CD4-positive, alpha-beta T cell treated with Interleukin-6 for 4 hours (primary cell): Measurements from ENCODE around the gene MORN1.

Experiments
- DNase-seq: peaks from one replicate; pipeline ENCODE4 v3.0.0-alpha.2; 2020; ENCODE audit warnings: mixed read lengths

Gene MORN1

GRCh38 chr1:2349806-2350205, 41.5 kb downstream of the MORN1 start:
- DNase-seq = no peak

GRCh38 chr1:2348346-2349325, 42.7 kb downstream of the MORN1 start:
- no peak for DNase-seq

DNA sequence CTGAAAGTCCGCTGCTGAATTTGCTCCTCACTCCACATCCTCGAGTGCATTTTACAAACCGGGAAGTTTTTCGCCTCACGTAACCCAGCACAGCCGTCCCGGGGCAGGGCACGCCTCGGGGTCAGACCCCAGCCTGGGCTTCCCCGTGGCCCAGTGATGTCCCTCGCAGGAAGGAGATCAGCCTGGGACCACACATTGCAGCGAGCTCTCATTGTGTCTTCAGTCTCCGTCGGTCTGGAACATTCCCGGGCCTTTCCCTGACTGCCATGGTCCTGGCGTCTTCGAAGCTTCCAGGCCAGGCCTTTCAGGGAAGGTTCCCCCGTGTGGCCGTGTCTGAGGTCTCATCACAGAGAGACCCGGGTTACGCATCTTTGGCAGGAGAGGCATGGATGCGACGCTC, 43.5 kb downstream of the MORN1 start:
- DNase-seq = no peak

GRCh38 chr1:2347409-2347785, 44.0 kb downstream of the MORN1 start:
- DNase-seq = no peak

DNA sequence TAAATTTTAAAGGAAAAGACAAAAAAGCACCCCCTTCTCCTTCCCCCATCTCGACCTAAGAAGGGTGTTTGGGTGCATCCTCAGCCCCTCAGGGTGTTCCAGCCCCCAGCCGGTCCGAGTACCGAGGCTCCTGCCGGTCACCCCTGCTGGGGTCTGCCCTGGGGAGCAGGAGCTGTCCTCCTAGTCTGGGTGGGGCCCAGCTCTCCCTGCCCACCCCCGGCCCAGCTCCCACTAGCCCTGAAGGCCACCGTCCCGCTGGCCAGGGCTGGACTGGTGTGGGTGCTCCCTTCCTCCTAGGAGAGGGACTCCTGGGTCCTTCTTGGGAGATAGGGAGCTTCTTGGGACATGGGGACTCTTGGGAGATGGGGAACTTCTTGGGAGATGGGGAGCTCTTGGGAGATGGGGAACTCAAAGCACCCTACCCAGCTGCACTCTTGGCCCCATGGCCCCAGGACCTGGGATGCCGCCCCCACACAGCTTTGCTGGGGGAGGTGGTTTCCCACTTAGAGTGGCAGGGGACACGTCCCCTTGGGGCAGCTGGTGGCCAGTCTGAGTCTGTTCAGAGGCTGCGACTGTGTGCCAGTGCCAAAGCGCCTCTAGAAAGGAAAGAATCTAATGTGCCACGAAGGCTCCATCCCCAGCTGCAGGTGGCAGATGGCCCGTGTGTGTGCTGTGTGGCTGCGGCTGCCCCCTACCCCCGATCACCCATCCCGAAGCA, 44.5 kb downstream of the MORN1 start:
- DNase-seq = no peak

- no peak for DNase-seq
These were observed 45.9 kb downstream of the MORN1 start for GRCh38 chr1:2345297-2346075.

DNA sequence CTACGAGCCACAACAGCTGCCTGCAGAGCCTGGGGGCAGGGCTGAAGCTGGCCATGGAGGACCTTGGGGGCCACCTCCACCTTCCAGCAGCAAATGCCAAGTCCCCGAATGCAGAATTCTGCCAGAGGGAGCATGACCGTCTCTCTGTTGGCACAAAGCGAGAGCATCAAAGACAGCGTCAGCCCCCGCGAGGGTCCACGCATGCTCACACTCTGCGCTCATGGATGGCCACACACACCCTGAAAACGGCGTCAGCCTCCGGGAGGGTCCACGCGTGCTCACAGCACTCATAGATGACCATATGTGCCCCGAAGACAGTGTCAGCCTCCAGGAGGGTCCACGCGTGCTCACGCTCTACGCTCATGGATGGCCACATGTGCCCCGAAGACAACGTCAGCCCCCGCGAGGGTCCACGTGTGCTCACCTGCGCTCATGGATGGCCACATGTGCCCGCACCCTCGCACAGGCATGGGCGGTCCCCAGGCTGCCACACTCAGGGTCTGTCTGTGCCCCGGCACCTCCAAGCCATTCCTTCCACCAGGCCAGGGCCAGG, 46.5 kb downstream of the MORN1 start:
- DNase-seq = no peak

DNA sequence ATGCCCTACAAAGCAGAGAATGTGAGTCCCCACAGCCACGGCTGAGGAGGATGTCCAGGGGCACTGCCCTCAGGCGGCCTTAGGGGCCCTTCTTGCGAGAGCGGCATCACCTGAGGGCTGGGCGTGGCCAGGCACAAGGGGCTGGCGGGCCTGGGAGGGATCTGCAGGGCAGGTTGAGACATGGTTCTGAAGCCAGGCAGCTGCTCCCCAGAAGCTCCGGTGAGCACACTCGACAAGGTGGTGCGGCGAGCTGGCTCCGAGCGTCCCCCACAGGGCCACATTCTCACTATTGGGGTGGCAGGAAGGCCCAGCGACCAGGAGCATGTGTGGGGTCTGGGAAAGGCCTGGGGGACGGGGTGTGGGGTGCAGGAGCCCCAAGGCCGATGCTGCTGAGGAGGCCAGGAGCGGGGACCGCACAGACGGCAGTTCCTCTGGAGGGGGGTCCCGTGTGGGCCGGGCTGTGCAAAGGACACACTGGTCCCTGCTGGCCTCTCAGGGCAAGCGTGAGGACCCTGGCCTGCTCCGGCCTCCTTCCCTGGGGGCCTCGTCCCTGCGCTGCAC, 47.2 kb downstream of the MORN1 start:
- no peak for DNase-seq

DNA sequence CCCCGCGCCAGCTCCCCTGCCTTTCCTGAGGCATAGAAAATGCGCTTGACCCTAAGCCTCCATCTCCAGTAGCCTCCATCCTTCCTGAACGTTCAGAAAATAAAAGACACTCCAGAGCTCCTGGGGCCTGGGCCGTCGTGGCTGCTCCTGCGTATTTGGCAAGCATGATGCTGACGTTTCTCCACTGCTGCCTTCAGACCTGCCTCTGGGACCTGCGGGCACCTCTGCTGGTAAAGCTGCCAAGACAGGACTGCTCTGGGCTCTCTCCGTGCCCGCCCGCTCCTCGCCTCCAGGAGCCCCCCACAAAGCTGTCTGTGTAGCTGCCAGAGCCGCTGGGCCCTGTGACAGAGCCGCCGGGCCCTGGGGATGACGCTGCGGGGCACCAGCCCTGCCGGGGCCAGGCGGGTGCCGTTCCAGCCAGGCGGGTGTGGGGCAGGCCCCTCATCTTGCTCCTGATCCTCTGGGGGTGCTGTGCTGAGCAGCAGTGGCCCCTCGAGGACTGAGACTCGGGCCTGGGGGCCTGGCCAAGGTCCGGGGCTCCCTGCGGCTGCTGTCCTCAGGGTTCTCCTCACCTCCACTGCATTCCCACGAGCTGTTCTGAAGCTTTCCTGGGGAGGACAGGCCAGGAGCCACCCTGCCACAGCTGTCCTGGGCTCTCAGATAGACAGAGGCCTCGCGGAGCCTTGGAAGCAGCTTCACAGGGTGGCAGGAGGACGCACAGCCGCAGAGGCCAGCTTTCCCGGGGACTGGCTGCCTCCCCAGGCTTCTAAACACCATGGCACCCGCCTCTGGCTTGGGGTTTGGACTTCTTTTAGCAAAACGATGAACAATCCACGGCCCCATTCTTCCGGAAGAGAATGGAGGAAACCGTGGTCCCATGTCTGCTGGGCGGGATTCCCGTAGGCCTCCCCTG, 48.1 kb downstream of the MORN1 start:
- DNase-seq = no peak

DNA sequence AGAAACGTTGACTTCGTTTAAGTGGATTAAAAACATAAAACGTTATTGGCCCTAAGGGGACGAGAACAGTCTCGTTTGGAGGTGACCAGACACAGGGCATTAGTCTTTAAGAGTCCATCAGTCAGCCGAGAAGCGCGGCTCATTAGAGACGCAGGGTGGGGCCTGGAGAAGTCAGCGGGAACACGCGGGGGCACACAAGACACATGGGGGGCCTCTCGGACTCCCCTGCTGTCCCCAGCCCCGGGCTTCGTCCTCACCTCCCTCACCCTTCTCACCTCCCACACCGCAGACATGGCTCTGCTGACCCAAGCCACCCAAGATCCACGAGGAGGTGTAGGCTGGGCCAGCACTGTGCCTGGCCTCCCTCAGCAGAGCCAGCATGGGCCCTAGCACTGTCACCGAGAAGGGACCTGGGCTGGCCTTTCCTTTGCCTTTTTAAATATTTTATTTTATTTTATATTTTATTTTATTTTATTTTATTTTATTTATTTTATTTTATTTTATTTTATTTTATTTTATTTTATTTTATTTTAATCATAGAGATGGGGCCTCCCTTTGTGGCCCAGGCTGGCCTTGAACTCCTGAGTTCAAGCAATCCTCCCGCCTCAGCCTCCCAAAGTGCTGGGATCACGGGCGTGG, 48.9 kb downstream of the MORN1 start:
- no peak for DNase-seq

DNA sequence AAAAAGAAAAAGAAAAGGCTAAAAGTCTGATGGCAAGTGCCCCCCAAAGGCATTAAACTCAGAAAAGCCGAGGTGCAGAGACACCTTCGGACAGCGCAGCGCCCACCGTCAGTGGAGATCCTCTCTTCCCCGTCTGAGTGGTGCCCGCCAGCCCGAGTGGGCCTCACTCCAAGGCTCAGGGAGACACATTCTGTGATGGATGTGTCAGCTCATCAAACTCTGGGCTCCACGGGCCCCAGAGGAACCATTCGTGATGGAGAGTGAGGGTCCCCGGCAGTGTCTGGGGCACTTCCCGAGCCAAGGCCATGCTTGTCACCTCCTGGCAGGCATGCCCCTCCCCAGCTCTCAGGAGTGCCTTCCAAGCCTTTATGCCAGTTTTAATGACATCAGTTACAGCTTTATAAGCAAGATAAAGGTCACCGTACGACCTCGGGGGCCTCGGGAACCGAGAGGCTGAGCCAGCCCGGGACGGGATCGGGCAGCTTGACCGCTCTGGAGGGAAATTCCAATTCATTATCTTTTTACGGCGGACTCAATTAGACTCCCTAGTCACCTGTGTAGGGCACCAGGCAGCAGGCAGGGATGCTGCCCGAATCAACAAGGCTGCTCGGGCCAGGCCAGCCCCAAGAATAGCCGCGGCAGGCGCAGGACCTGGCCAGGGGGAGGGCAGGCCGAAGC, 49.5 kb downstream of the MORN1 start:
- DNase-seq = no peak

GRCh38 chr1:2340918-2341254, 50.5 kb downstream of the MORN1 start:
- DNase-seq = no peak

DNA sequence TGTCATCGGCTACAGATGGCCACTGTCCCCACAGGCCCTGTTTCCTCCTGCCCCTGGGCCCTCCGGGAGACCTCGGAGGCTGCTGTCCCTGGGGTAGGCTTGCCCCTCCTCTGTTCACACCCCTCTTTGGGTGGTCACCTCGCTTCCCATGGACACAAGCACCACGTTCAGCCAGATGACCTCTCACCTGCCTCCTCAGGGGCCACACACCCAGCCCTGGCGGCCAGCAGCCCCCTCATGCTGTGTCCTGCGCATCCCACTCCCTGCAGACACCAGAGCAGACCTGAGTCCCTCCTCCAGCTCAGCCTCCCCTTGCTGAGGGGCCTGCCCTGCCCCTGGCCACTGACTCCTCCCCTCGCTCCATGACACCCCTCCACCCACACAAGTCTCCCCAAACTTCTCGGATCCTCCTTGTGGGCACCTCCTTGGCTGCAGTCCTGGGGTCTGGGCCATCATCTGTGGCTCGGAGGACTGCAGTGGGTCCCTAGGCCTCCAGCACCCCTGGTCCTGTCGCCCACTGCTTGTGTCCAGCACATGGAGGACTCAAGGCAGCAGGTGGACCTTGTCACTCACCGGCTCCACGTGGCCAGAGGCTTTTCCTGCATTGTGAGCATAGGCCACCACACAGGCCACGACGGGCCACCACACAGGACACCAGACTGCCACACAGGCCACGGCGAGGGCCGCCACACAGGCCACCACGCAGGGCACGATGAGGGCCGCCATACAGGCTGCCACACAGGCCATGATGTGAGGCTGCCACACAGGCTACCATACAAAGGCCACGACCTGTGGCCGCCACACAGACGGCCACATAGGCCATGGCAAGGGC, 51.1 kb downstream of the MORN1 start:
- no peak for DNase-seq

- DNase-seq = no peak
These were observed 51.9 kb downstream of the MORN1 start for GRCh38 chr1:2339206-2340085.

DNA sequence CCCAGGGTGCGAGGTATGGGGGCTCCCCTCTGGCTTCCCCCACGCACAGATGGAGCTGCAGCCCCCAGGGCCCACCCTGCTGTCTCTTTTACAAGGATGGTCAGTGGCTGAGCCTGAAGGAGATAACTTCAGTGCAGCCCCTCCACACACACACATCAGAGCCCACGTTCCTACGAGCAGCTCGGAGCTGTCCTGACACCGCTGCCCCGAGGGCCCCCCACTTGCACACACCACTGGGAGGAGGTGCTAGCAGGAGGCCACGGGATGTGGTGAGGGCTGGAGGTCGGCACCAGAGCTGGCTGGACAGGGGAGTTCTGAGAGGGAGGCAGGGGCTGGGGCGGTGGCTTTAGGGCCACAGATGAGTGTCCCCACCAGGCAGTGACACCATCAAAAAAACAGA, 53.9 kb downstream of the MORN1 start:
- no peak for DNase-seq

GRCh38 chr1:2337081-2337480, 54.3 kb downstream of the MORN1 start:
- no peak for DNase-seq

- no peak for DNase-seq
These were observed 54.9 kb downstream of the MORN1 start for GRCh38 chr1:2336499-2336898.

DNA sequence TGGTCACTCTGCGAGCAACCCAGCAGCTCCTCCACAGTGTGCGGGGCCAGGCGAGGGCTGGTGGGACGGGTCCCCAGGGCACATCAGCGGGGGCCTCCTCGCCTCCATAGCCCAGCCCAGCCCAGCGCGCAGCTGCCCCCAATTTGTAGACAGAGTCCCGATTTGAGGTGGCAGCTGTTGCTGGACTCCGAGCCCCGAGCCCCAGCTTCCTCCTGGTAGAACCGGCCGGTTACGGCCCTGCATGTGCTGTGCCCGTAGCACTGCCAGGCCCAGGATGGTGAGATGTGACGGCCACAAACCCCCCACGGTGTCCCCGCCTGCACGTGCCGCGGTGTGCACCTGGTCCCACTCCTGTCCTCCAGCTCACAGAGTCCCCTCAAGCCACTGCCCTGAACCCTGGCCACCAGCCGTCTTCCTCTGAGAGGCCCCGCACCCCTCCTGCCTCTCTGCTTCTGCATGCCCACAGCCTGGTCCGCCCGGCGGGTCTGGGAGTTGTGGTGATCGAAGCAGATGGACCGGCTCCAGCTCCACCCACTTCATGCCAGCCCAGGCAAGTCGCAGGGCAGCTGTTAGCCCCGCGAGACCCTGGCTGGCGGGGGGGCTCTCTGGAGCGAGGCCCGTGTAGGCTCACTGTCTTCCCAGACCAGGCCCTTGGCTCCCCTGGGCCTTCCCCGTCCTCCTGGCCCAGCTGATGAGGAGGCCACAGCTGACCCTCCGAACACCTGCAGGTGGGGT, 55.5 kb downstream of the MORN1 start:
- DNase-seq = no peak
